ENCODE results near the gene KIR2DL4.
"Not testable (repeated sequence)": the region's sequence is repeated elsewhere in the genome, so short reads cannot be mapped to it uniquely, and the experiment has no call there.

KIR2DL4 gene

DNA sequence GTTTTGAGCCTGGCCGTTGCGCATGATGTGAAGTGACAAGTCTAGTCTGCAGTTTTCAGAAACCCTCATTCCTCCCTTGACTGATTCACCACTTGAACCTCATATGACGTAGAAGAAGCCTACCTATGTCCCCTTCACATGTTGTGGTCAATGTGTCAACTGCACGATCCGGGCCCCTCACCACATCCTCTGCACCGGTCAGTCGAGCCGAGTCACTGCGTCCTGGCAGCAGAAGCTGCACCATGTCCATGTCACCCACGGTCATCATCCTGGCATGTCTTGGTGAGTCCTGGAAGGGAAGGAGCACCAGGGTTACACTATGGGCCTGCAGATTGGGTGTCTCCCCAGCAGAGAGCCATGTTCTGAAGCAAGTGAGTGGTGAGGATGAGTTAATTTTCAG, at the start of gene KIR2DL4:
TSS of gene KIR2DL4 (plus strand) at position 201 of the 400 bp plus-strand sequence. CDS start at position 243, 42 bp downstream.
- DNase-seq (ENCODE audit: low read depth), result no peak

DNA sequence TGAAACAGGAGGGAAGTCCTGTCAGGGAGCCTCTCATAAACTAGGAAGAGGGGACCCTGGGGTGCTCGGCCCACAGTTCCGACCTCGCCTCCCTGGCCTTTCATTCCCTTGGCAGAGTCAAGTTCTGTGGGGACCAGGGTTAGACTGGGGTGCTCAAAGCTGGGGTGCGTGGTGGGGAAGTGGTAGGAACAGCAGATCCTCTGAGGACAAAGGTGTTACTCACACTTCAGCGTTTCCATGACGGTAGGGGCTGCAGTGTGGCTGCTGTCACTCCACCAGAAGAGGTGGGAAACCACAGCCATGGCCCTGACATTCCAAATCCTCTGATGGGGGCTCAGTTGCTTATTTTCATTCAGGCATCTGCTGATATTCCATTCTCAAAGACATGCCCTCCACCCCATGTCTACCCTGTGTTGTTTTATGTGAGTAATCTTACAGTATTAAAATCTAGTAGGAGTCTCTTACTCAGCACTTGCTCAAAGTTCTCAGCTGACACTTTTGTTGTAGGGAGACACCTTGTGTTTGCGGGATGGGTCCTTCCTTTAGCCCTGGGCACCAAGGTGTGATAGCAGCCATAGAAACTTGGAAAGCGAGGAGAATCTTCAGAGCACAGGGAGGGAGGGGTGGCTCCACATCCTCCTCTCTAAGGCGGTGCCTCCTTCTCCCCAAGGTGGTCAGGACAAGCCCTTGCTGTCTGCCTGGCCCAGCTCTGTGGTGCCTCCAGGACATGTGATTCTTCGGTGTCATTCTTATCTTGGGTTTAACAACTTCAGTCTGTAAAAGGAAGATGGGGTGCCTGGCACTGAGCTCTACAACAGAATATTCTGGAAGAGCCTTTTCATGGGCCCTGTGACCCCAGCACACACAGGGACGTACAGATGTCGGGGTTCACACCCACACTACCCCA, 47.0 kb upstream of the KIR2DL4 start:
- DNase-seq (ENCODE audit: low read depth), result not testable (repeated sequence)

DNA sequence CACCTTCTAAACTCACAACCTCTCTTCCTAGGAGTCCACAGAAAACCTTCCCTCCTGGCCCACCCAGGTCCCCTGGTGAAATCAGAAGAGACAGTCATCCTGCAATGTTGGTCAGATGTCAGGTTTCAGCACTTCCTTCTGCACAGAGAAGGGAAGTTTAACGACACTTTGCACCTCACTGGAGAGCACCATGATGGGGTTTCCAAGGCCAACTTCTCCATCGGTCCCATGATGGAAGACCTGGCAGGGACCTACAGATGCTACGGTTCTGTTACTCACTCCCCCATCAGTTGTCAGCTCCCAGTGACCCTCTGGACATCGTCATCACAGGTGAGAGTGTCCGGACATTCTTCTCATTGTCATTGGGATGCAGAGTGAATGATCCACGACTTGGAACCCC, 44.8 kb upstream of the KIR2DL4 start:
- DNase-seq (ENCODE audit: low read depth), result not testable (repeated sequence)

DNA sequence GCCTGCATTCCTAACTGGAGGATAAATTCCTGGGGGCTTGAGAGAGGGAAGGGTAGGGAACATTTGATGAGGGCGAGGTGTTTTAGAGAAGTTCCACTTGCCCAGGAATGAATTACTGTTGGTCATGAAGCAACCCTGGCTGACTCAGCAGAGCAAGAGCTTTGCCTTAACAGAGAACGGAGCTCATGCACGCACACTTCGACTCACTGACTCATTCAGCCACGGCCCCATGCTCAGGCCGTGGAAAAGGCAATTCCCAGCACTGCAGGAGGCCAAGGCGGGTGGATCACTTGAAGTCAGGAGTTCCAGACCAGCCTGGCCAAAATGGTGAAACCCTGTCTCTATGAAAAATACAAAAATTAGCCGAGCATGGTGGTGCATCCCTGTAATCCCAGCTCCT, 39.2 kb upstream of the KIR2DL4 start:
- not testable (repeated sequence) for DNase-seq (ENCODE audit: low read depth)

DNA sequence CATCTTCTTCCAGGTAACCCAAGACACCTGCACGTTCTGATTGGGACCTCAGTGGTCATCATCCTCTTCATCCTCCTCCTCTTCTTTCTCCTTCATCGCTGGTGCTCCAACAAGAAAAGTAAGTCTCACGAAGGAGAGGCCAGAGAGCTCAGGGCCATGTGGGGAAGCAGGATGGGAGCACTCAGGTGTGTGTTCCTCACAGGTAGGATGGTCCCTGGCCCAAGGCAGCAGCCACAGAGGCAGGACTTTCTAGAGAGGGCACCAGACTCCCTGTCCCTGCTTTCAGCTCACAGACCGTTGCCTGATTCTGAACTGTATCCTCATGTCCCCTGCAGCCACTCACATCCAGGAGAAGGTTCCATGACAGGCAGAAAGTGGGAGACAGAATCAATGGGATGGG, 36.9 kb upstream of the KIR2DL4 start:
- DNase-seq (ENCODE audit: low read depth), result not testable (repeated sequence)

DNA sequence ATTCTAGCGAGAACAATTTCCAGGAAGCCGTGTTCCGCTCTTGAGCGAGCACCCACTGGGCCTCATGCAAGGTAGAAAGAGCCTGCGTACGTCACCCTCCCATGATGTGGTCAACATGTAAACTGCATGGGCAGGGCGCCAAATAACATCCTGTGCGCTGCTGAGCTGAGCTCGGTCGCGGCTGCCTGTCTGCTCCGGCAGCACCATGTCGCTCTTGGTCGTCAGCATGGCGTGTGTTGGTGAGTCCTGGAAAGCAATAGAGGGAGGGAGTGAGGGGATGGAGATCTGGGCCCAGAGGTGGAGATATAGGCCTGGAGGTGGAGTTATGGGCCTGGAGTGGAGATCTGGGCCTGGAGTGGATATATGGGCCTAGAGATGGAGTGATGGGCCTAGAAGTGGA, 33.8 kb upstream of the KIR2DL4 start, which contains the start of gene KIR2DL1:
TSS of gene KIR2DL1 (plus strand) at position 148 of the 400 bp plus-strand sequence. CDS start at position 206, 58 bp downstream.
- DNase-seq (ENCODE audit: low read depth), result not testable (repeated sequence)

DNA sequence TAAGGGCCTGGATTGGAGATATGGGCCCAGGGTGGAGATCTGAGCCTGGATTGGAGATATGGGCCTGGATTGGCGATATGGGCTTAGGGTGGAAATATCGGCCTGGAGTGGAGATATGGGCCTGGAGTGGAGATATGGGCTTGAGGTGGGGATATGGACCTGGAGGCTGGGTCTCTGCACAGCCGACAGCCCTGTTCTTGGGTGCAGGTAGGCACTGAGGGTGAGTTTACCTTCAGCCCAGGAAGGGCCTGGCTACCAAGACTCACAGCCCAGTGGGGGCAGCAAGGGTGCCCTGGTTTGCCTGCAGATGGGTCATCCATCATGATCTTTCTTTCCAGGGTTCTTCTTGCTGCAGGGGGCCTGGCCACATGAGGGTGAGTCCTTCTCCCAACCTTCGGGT, 32.9 kb upstream of the KIR2DL4 start:
- not testable (repeated sequence) for DNase-seq (ENCODE audit: low read depth)

DNA sequence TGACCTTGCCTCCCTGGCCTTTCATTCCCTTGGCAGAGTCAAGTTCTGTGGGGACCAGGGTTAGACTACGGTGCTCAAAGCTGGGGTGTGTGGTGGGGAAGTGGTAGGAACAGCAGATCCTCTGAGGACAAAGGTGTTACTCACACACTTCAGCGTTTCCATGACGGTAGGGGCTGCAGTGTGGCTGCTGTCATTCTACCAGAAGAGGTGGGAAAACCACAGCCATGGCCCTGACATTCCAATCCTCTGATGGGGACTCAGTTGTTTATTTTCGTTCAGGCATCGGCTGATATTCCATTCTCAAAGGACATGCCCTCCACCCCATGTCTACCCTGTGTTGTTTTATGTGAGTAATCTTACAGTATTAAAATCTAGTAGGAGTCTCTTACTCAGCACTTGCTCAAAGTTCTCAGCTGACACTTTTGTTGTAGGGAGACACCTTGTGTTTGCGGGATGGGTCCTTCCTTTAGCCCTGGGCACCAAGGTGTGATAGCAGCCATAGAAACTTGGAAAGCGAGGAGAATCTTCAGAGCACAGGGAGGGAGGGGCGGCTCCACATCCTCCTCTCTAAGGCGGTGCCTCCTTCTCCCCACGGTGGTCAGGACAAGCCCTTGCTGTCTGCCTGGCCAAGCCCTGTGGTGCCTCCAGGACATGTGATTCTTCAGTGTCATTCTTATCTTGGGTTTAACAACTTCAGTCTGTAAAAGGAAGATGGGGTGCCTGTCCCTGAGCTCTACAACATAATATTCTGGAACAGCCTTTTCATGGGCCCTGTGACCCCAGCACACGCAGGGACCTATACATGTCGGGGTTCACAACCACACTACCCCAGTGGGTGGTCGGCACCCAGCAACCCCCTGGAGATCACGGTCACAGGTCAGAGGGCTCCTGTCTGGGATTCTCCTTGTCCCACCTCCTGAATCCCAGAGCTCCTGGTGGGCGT, 32.1 kb upstream of the KIR2DL4 start:
- not testable (repeated sequence) for DNase-seq (ENCODE audit: low read depth)

DNA sequence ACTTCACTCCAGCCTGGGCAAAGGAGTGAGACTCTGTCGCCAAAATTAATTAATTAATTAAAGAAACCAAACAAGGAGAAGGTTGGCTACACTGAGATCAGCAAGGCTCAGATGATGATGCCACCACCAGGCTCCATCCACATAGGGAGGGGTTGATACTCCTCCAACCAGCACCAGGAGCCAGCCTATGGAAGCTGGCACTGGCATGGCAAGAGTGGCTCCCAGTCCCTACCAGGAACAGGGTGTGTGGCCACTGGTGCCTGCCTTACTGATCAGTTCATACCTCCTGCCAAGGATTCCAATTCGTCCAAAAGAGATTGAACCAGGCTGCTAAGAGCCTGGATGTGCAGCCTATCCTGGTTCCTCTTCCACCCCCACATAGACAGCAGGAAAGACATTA, 30.7 kb upstream of the KIR2DL4 start:
- not testable (repeated sequence) for DNase-seq (ENCODE audit: low read depth)

DNA sequence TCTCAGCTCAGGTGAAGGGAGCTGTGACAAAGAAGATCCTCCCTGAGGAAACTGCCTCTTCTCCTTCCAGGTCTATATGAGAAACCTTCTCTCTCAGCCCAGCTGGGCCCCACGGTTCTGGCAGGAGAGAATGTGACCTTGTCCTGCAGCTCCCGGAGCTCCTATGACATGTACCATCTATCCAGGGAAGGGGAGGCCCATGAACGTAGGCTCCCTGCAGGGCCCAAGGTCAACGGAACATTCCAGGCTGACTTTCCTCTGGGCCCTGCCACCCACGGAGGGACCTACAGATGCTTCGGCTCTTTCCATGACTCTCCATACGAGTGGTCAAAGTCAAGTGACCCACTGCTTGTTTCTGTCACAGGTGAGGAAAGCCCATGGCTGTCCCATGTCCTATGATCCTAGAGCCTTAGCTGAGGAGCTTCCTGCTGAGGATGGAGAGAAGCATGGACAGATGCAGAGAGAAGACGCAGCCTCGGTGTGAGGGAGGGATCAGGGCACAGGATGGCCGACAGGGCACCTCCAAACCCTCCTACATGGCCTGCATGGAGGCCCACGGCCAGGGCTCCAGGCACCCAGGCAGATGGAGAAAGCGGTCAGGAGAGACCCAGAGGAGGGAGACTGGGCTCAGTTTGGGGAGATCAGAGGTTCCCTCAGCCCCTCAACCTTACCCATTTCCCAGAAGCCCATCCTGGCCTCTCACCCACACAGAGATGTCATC, 28.2 kb upstream of the KIR2DL4 start:
- DNase-seq (ENCODE audit: low read depth), result not testable (repeated sequence)

DNA sequence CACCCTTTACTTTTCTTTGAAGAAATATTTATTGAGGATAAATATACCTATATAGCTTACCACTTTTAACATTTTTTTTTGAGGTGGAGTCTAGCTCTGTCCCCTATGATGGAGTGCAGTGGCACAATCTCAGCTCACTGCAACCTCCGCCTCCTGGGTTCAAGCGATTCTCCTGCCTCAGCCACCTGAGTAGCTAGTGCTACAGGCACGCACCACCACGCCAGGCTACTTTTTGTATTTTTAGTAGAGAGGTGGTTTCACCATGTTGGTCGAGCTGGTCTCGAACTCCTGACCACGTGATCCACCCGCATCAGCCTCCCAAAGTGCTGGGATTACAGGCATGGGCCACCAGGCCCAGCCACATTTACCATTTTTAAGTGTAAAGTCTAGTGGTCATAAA, 27.6 kb upstream of the KIR2DL4 start:
- not testable (repeated sequence) for DNase-seq (ENCODE audit: low read depth)

DNA sequence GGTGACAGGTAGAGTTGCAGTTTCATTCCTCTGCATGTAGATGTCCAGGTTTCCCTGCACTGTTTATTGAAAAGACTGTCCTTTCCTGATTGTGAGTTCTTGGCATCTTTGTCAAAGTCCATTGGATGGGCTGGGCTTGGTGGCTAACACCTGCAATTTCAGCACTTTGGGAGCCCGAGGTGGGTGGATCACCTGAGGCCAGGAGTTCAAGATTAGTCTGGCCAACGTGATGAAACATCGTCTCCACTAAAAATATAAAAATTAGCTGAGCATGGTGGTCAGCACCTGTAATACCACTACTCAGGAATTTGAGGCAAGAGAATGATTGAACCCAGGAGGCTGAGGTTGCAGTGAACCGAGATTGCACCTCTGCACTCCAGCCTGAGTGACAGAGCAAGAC, 25.6 kb upstream of the KIR2DL4 start:
- not testable (repeated sequence) for DNase-seq (ENCODE audit: low read depth)

DNA sequence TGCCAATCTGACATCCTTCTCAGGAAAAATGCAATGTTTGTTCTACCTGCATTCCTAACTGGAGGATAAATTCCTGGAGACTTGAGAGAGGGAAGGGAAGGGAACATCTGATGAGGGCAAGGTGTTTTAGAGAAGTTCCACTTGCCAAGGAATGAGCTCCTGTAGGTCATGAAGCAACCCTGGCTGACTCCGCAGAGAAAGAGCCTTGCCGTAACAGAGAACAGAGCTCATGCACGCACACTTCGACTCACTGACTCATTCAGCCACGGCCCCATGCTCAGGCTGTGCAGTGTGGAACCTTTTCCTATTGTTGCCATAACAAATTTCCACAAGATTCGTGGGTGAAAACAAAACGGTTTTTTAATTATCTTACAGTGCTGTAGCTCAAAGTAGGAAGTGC, 24.5 kb upstream of the KIR2DL4 start:
- DNase-seq (ENCODE audit: low read depth), result not testable (repeated sequence)

DNA sequence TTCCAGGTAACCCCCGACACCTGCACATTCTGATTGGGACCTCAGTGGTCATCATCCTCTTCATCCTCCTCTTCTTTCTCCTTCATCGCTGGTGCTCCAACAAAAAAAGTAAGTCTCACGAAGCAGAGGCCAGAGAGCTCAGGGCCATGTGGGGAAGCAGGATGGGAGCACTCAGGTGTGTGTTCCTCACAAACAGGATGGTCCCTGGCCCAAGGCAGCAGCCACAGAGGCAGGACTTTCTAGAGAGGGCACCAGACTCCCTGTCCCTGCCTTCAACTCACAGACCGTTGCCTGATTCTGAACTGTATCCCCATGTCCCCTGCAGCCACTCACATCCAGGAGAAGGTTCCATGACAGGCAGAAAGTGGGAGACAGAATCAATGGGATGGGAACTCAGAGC, 20.5 kb upstream of the KIR2DL4 start:
- DNase-seq (ENCODE audit: low read depth), result not testable (repeated sequence)

DNA sequence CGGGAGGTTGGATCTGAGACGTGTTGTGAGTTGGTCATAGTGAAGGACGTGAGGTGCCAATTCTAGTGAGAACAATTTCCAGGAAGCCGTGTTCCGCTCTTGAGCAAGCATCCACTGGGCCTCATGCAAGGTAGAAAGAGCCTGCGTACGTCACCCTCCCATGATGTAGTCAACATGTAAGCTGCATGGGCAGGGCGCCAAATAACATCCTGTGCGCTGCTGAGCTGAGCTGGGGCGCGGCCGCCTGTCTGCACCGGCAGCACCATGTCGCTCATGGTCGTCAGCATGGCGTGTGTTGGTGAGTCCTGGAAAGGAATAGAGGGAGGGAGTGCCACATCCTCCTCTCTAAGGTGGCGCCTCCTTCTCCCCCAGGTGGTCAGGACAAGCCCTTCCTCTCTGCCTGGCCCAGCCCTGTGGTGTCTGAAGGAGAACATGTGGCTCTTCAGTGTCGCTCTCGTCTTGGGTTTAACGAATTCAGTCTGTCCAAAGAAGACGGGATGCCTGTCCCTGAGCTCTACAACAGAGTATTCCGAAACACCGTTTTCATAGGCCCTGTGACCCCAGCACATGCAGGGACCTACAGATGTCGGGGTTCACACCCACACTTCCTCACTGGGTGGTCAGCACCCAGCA, 17.2 kb upstream of the KIR2DL4 start:
- DNase-seq (ENCODE audit: low read depth), result not testable (repeated sequence)

DNA sequence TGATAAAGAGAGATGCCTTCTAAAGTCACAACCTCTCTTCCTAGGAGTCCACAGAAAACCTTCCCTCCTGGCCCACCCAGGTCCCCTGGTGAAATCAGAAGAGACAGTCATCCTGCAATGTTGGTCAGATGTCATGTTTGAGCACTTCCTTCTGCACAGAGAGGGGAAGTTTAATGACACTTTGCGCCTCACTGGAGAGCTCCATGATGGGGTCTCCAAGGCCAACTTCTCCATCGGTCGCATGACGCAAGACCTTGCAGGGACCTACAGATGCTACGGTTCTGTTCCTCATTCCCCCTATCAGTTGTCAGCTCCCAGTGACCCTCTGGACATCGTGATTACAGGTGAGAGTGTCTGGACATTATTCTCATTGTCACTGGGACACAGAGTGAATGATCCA, 15.3 kb upstream of the KIR2DL4 start:
- not testable (repeated sequence) for DNase-seq (ENCODE audit: low read depth)

DNA sequence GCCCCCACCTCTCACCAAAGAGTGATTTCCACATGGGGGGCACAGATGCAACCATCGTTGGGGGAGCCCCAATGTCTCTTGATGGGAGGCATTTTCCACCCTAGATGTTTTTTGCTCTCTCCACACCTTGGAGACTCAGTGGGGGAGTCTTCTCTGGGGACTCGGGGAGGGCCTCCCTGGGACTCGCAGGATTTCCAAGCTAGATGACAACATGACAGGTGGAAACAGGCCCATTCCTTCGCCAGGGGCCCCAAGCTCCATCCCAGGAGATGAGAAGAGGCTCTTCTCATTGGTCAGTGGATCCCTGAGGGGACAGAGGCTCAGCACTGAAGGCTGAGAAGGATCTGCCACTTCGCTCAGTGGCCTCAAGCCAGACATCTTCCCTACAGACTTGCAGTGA, 12.7 kb upstream of the KIR2DL4 start:
- DNase-seq (ENCODE audit: low read depth), result no peak

DNA sequence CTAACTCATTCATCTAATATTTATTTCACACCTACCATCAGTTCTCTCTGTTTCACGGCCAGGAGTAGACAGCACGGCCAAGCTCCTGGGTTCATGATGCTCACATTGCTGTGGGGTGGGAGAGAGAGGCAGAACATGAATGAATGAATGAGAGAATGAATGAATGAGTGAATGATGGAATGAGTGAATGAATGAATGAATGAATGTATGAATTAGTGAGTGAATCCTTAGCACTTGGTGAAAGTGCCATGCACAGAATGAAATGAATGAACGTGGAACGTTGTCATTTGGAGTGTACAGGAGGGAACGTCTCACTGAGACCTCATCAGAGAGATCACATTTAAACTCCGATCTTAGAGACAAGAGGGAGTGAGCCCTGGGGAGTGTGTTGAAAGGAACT, 11.9 kb upstream of the KIR2DL4 start:
- no peak for DNase-seq (ENCODE audit: low read depth)

DNA sequence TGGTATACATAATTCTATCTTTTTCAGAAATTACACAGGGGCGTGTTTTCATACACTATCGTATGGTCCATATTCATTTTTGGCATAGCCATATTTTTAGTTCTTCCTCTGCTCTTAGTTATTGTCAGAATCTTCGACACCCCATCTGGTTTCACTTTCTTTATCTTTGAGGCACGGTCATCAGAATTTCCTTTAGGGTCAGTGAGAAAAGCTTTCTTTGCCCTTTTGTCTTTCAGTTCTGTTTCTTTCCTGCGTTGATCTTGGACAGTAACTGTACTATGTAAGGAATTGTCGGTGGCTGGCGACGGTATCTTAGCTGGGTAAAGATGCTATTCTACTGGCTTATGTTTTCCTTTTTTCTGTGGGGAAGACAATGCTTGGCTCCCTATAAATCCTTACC, 10.6 kb upstream of the KIR2DL4 start:
- DNase-seq (ENCODE audit: low read depth), result no peak

DNA sequence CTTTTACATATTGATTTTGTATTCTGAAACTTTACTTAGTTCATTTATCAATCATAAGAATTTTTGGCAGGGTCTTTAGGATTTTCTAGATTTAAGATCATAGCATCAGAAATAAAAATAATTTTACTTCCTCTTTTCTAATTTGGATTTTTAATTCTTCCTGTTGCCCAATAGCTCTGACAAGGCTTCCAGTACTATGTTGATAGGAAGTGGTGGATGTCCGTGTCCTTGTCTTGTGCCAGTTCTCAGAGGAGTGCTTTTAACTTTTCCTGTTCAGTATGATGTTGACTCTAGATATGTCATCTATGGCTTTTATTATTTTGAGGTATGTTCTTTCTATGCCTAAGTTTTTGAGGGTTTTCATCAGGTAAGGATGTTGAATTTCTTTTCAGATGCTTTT, 7.7 kb upstream of the KIR2DL4 start:
- no peak for DNase-seq (ENCODE audit: low read depth)

DNA sequence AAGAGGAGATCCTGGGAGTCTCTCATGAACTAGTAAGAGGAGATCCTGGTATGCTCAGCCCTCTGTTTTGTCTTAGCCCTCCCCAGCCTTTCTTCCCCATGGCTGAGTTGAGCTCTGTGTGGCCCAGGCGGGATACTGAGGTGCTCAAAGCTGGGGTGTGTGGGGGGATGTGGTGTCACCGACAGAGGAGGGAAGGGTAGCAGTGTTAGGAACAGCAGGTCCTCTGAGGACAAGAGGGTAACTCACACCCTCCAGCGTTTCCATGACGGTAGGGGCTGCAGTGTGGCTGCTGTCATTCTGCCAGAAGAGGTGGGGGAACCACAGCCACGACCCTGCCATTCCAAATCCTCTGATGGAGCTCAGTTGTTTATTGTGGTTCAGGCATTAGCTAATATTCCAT, 691 bp downstream of the KIR2DL4 start:
- DNase-seq (ENCODE audit: low read depth), result no peak
